B cell (primary cell): ENCODE results near the gene CRCP. TPM values are rescaled to one million over a fixed set of nuclear protein-coding genes. Genes with fewer than 3 reads are reported as not detected.
"Not testable (repeated sequence)": the region's sequence is repeated elsewhere in the genome, so short reads cannot be mapped to it uniquely, and the experiment has no call there.

ENCODE experiments used
- ATAC-seq: fragments of 200-7000 bp; cut with Tn5 transposase; one replicate; pipeline ENCODE4 v1.10.0; 2021; ENCODE audit warnings: low read depth, mild to moderate bottlenecking, moderate number of reproducible peaks, moderate library complexity
- CTCF ChIA-PET: fragments of 350-600 bp; sonication (Branson Sonifier 250); formaldehyde crosslinking; loops from one replicate; lab custom pipeline; 2021; ENCODE audit warnings: antibody characterized with exemption, inconsistent platforms; lab: Charles Lee
- POLR2A ChIA-PET: fragments of 350-600 bp; sonication (Branson Sonifier 250); formaldehyde crosslinking; loops from one replicate; lab custom pipeline; 2021; ENCODE audit warnings: antibody characterized with exemption; lab: Charles Lee
- DNase-seq: peaks from one replicate; pipeline ENCODE4 v3.0.0; 2013
- H2AFZ ChIP-seq: 2 replicates; pipeline ENCODE4 v1.6.1; 2012; ENCODE audit warnings: mild to moderate bottlenecking, low read depth, low read length; ENCODE audit not compliant: insufficient read depth, poor library complexity, severe bottlenecking
- H3K27ac ChIP-seq, 2 donors: 1 replicate in 1 of 2; 2 replicates in 1 of 2; pipeline ENCODE4 v1.5.1; 2012 to 2013; ENCODE audit warnings: low read length in 2 of 2, mild to moderate bottlenecking in 2 of 2, moderate library complexity in 1 of 2
- H3K27me3 ChIP-seq, 4 experiments: fragments of 200-600 bp in 1 of 4; sonication (generic) in 1 of 4; replicated peaks in 1 of 4; 1 replicate in 2 of 4; 2 replicates in 2 of 4; pipeline versions ENCODE4 v1.6.1 to v1.7.0; 2013 to 2016; ENCODE audit warnings: low read length in 3 of 4, mild to moderate bottlenecking in 2 of 4, mixed read lengths in 1 of 4, moderate library complexity in 1 of 4; ENCODE audit not compliant: insufficient read depth in 4 of 4, control insufficient read depth in 3 of 4; ENCODE audit errors: control extremely low read depth in 1 of 4
- H3K36me3 ChIP-seq, 2 experiments: replicated peaks in 1 of 2; 1 replicate in 1 of 2; 2 replicates in 1 of 2; pipeline versions ENCODE4 v1.6.1 to v1.7.1; 2013; ENCODE audit warnings: low read length in 1 of 2; ENCODE audit not compliant: insufficient read depth in 2 of 2, control insufficient read depth in 1 of 2; ENCODE audit errors: control extremely low read depth in 1 of 2, extremely low read depth in 1 of 2
- H3K4me1 ChIP-seq, 2 donors: fragments of 200-600 bp in 1 of 2; sonication (generic) in 1 of 2; 1 replicate in 1 of 2; 2 replicates in 1 of 2; pipeline versions ENCODE4 v1.5.1 to v1.6.1; 2013 to 2017; ENCODE audit warnings: low read length in 2 of 2; ENCODE audit not compliant: control insufficient read depth in 2 of 2, insufficient read depth in 2 of 2
- H3K4me2 ChIP-seq: replicated peaks from 2 replicates; pipeline ENCODE3; 2012; ENCODE audit warnings: mild to moderate bottlenecking, low read depth, low read length; ENCODE audit not compliant: poor library complexity, severe bottlenecking
- H3K4me3 ChIP-seq, 5 experiments: fragments of 200-600 bp in 1 of 5; sonication (generic) in 1 of 5; 1 replicate in 3 of 5; 2 replicates in 2 of 5; pipeline versions ENCODE4 v1.5.1 to v1.7.0; 2011 to 2016; ENCODE audit warnings: low read length in 4 of 5, mild to moderate bottlenecking in 4 of 5, low read depth in 2 of 5, control low read depth in 1 of 5, moderate library complexity in 1 of 5; ENCODE audit not compliant: insufficient read depth in 1 of 5; ENCODE audit errors: control extremely low read depth in 1 of 5, extremely low read depth in 1 of 5
- H3K79me2 ChIP-seq: fragments of 200-600 bp; sonication (generic); one replicate; pipeline ENCODE4 v1.6.0; 2016; ENCODE audit warnings: low read length; ENCODE audit not compliant: control insufficient read depth, insufficient read depth
- H3K9ac ChIP-seq: fragments of 200-600 bp; sonication (generic); 2 replicates; pipeline ENCODE4 v1.6.1; 2017; ENCODE audit warnings: mild to moderate bottlenecking, low read length, moderate library complexity
- H3K9me3 ChIP-seq, 3 donors: one replicate each; pipeline versions ENCODE4 v1.6.1 to v1.7.1; 2013; ENCODE audit warnings: low read length in 2 of 3; ENCODE audit not compliant: control insufficient read depth in 2 of 3, insufficient read depth in 1 of 3; ENCODE audit errors: control extremely low read depth in 1 of 3
- H4K20me1 ChIP-seq: 2 replicates; pipeline ENCODE4 v1.6.0; 2012; ENCODE audit warnings: mild to moderate bottlenecking, low read length; ENCODE audit not compliant: insufficient read depth, control insufficient read depth, poor library complexity, severe bottlenecking
- H3K27ac Mint-ChIP-seq: one replicate; pipeline ENCODE4 v1.8.0; 2021; ENCODE audit warnings: mixed read lengths
- H3K27me3 Mint-ChIP-seq: one replicate; pipeline ENCODE4 v1.8.0; 2021; ENCODE audit warnings: mixed read lengths
- H3K4me1 Mint-ChIP-seq: one replicate; pipeline ENCODE4 v1.8.0; 2021; ENCODE audit warnings: mixed read lengths
- H3K4me3 Mint-ChIP-seq: one replicate; pipeline ENCODE4 v1.8.0; 2021; ENCODE audit warnings: mixed read lengths
- H3K9me3 Mint-ChIP-seq: one replicate; pipeline ENCODE4 v1.8.0; 2022; ENCODE audit warnings: mixed read lengths; ENCODE audit not compliant: insufficient read depth
- EZH2 ChIP-seq: IDR thresholded peaks from 2 replicates; pipeline ENCODE4 v1.6.1; 2012; ENCODE audit warnings: borderline replicate concordance, low read depth, mild to moderate bottlenecking, moderate library complexity, low read length; ENCODE audit not compliant: insufficient read depth, poor library complexity, severe bottlenecking
- WGBS: methylation state at CpG from one replicate; pipeline ENCODE4 v1.1.5; 2013; ENCODE audit warnings: missing lambda C conversion rate; ENCODE audit not compliant: insufficient coverage; 5-methylcytosine and 5-hydroxymethylcytosine counted together
- intact Hi-C: fragments of 100-400 bp; cut with micrococcal nuclease; formaldehyde crosslinking; loops from one replicate; pipeline ENCODE4 v1.10.0; 2022
- polyA plus RNA-seq: library from polyadenylated mRNA; depleted of rRNA; stranded (reverse); fragments of >200 nt; gene quantifications from 2 replicates; pipeline ENCODE4 v1.2.3, GENCODE V29; 2012
- total RNA-seq, 2 donors: library from RNA; stranded (reverse); fragments of 120-200 nt in 1 of 2; gene quantifications; 1 replicate in 1 of 2; 2 replicates in 1 of 2; pipeline versions ENCODE4 v1.2.3 to v1.2.4, GENCODE V29; 2013 to 2022
- TF ChIP-seq, protein P1 (sequence below): fragments of 200-600 bp; IDR thresholded peaks from one replicate; pipeline ENCODE4 v1.8.0; 2022; ENCODE audit warnings: antibody characterized with exemption, mild to moderate bottlenecking

Gene CRCP
- total and polyA plus RNA-seq, 2 donors (not counting 1 experiment from before 2014, with no cell fraction given): 20.8 to 39.6 TPM

DNA sequence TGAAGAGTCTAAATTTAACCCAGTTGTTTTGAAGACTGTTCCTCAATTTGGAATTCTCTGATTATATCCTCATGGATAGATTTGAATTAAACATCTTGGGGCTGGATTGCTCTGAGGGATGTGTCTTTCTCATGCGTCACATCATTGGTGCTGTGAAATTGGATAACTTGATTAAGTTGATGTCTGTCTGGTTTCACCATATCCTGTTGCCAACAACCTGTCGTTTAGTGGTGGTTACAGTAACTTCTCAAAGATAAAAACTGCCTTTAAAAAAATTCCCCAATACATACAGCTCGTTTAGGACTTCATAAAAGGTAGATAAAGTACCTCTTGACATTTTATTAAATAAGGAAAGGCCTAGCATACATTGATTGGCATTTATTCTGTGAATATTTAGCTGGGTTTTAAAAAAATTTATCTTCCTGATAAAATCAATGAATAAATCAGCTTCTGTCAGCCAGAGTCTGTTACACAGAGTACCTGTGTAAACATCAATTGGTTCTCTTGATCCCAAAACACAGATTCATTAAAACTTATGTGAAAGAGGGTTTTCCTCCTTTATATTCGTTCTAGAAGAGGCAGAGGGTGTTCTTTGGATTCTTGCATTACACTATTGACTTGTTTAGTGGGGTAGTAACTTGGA is 10.5 kb downstream of the CRCP start:
- Histone ChIP-seq H3K27me3 (no peaks in the 10 kb centered on the region), H3K4me3 (no peak overlapping the region), H2AFZ (no peak overlapping the region), H3K9me3 (no peaks in the 10 kb centered on the region), H3K79me2 (peaks cover 79% of the 10 kb centered on the region), H3K4me2 (no peak overlapping the region), H3K4me1 (no peaks in the 10 kb centered on the region), H4K20me1 (peaks cover 72% of the 10 kb centered on the region), H3K9ac (peak overlapping the region; percentile 3), H3K36me3 (peaks cover 1 to 3% of the 10 kb centered on the region in 2 experiments), H3K27ac (no peak overlapping the region)
- Mint-ChIP-seq H3K27ac (no peak overlapping the region), H3K4me3 (no peak overlapping the region), H3K4me1 (peaks cover 45% of the 10 kb centered on the region), H3K27me3 (no peaks in the 10 kb centered on the region), H3K9me3 (no peaks in the 10 kb centered on the region)
- intact Hi-C loops: no loop called here
- WGBS: no CpG with 5 or more reads among the region's 4 CpGs
- ATAC-seq: no peak
- ChIA-PET CTCF (interaction anchor here (0.5 kb wide), 1 partner anchor 9 kb away, joined by 3 read pairs; no protein-coding TSS in a partner anchor), POLR2A (no interaction called here)
- no peak for DNase-seq
- no peak for TF ChIP-seq EZH2
- TF ChIP-seq, protein P1, sequence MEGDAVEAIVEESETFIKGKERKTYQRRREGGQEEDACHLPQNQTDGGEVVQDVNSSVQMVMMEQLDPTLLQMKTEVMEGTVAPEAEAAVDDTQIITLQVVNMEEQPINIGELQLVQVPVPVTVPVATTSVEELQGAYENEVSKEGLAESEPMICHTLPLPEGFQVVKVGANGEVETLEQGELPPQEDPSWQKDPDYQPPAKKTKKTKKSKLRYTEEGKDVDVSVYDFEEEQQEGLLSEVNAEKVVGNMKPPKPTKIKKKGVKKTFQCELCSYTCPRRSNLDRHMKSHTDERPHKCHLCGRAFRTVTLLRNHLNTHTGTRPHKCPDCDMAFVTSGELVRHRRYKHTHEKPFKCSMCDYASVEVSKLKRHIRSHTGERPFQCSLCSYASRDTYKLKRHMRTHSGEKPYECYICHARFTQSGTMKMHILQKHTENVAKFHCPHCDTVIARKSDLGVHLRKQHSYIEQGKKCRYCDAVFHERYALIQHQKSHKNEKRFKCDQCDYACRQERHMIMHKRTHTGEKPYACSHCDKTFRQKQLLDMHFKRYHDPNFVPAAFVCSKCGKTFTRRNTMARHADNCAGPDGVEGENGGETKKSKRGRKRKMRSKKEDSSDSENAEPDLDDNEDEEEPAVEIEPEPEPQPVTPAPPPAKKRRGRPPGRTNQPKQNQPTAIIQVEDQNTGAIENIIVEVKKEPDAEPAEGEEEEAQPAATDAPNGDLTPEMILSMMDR: no peak

DNA sequence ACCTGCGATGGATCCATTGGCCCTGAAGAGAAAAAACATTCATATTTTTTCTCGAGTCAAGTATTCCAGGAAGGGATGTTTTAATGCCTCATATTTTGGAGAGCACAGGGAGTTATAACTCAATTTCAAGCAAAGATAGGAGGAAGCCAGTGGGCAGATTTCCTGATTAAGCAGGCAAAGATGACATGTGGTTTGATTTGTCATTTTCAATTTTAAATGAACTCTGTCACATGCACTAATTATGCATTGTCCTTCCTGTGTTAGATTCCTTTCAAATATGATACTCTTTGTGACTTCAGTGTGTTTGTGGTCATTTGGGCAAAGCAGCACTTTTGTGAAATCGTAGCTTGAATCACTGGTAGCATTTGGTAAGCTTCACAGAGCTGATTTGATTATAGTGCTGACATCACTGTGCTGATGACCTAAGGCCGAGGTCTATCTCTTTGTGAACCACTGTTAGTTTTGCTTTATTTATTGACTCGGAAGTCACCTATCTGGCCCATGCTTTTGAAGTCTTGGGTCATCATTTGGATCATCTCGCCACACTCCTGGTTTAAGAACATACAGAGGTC is 11.2 kb downstream of the CRCP start:
- H3K4me3 Mint-ChIP-seq, H3K27me3 Mint-ChIP-seq, H3K9me3 ChIP-seq, H3K9me3 Mint-ChIP-seq, POLR2A ChIA-PET, ATAC-seq, H2AFZ ChIP-seq, H3K4me2 ChIP-seq, H3K27ac ChIP-seq, intact Hi-C loops, H3K27me3 ChIP-seq, H3K4me1 ChIP-seq, DNase-seq, H3K9ac ChIP-seq, H3K27ac Mint-ChIP-seq, H3K4me3 ChIP-seq, CTCF ChIA-PET: not testable (repeated sequence)
- H3K4me1 Mint-ChIP-seq: peaks cover 42% of the 10 kb centered on the region
- Histone ChIP-seq H3K36me3 (peaks cover 1 to 10% of the 10 kb centered on the region in 2 experiments), H4K20me1 (peaks cover 72% of the 10 kb centered on the region), H3K79me2 (peaks cover 76% of the 10 kb centered on the region)
- WGBS: 94% methylated on average over 3 of the region's 6 CpGs

DNA sequence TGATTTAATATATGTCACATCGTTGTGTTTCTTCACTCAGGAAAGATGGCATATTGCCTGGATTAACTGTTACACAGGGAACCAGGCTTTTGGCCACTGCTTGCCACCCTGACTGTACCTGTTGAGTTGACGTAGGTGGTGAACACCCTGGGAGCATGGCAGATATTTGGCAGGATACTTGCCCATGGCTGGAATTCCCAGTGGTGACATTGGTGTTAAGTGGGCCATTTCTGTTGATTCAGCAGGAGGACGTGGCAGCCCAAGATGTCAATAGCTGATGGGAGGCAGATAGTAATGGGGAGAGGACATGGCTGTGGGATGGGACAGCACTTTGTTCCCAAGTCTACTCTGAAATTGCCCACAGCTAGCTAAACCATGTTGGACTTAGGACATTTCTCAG is 12.5 kb downstream of the CRCP start:
- H3K27ac Mint-ChIP-seq, H3K4me2 ChIP-seq: not testable (repeated sequence)

More for the DNA sequence above, 12.5 kb downstream of the CRCP start:
- H3K4me1 Mint-ChIP-seq: peaks cover 42% of the 10 kb centered on the region
- H3K4me3 Mint-ChIP-seq, DNase-seq, intact Hi-C loops, POLR2A ChIA-PET, CTCF ChIA-PET, H3K27me3 ChIP-seq, H3K9me3 ChIP-seq, H3K9ac ChIP-seq, ATAC-seq, H3K4me3 ChIP-seq, H3K9me3 Mint-ChIP-seq, H2AFZ ChIP-seq, H3K27me3 Mint-ChIP-seq, H3K4me1 ChIP-seq, H3K27ac ChIP-seq: not testable (repeated sequence)
- Histone ChIP-seq H3K36me3 (peaks cover 1 to 23% of the 10 kb centered on the region in 2 experiments), H4K20me1 (peaks cover 60% of the 10 kb centered on the region), H3K79me2 (peaks cover 73% of the 10 kb centered on the region)
- 94% methylated on average over 3 of the region's 3 CpGs for WGBS
